ENCODE results near the gene KHK. TPM values are rescaled to one million over a fixed set of nuclear protein-coding genes. Genes with fewer than 3 reads are reported as not detected.
A peak's percentile ranks its signal among the peaks of the same experiment; 100 is the strongest.

KHK gene
- total RNA-seq, 2 experiments from 2014 or later, result 6.7 to 9.5 TPM

DNA sequence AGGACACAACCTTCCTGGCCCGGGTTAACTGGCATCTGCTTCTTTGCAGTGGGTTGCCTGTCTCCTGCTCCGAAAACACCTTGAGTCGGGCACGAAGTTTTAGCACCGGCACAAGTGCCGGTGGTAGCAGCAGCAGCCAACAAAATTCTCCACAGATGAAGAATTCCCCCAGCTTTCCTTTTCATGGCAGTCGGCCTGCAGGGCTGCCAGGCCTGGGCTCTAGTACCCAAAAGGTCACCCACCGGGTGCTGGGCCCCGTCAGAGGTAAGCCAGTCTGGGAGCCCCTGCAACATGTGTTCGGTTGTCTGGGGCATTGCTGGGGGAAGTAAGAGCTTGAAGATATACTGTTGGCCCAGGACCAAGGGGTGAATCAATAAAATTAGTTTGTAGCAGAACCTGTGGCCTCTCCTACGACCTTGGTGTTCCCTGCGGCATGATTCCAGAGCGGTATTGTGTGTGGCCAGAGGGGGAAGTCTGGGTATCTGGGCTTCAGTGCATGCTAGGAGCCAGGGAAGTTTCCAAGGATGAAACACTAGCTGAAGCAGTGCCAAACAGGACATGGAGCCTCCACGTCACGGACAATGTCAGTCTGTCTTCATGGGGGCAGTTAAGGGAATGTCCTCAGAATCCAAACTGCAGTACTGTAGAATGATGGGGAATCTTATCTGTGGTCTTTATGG, 27.3 kb upstream of the KHK start:
- TF ChIP-seq, protein P1, sequence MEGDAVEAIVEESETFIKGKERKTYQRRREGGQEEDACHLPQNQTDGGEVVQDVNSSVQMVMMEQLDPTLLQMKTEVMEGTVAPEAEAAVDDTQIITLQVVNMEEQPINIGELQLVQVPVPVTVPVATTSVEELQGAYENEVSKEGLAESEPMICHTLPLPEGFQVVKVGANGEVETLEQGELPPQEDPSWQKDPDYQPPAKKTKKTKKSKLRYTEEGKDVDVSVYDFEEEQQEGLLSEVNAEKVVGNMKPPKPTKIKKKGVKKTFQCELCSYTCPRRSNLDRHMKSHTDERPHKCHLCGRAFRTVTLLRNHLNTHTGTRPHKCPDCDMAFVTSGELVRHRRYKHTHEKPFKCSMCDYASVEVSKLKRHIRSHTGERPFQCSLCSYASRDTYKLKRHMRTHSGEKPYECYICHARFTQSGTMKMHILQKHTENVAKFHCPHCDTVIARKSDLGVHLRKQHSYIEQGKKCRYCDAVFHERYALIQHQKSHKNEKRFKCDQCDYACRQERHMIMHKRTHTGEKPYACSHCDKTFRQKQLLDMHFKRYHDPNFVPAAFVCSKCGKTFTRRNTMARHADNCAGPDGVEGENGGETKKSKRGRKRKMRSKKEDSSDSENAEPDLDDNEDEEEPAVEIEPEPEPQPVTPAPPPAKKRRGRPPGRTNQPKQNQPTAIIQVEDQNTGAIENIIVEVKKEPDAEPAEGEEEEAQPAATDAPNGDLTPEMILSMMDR (IDR thresholded peaks at IDR 0.05), result no peak
- ATAC-seq (no peak), DNase-seq (no peak)
- H3K27me3 Mint-ChIP-seq, result no peaks in the 10 kb centered on the region
- H3K4me3 Mint-ChIP-seq, result no peak overlapping the region
- H3K27ac Mint-ChIP-seq, result no peak overlapping the region
- peaks cover 14% of the 10 kb centered on the region for H3K36me3 Mint-ChIP-seq (ENCODE audit: low read depth)
- H3K9me3 Mint-ChIP-seq, result no peaks in the 10 kb centered on the region
- no peaks in the 10 kb centered on the region for H3K4me1 Mint-ChIP-seq (ENCODE audit: low read depth)
- intact Hi-C loops (cut with micrococcal nuclease), result no loop called here
- CTCF ChIA-PET, result interaction anchor here (0.9 to 1.1 kb wide), 3 partner anchors 12 to 97 kb away, joined by 3 to 4 read pairs (median 3); partner anchors contain the start of gene OST4
- POLR2A ChIA-PET, result interaction anchor here (0.8 to 5.0 kb wide), 5 partner anchors 9 to 34 kb away, joined by 3 to 27 read pairs (median 4); partner anchors contain the start of gene OST4

DNA sequence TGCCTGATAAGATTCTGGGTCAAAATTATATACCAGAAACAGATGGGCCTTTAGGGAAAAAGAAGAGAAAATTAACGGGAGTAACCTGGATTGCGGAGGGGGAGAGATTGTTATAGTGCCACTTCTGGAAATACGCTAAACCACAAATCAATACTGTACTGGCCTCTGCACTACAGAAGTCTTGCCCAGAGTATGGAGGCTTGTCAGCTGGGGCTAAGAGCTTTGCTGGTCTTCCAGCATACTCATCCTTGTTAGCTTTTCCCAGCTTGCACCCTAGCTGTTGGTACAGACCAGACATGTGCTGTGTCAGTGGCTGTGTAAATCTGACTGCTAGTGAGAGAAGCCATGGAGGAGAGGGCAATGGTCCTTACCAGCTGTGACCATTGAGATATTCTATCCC, 26.2 kb upstream of the KHK start:
- H3K27ac Mint-ChIP-seq, result no peak overlapping the region
- ATAC-seq (no peak), DNase-seq (no peak)
- H3K36me3 Mint-ChIP-seq (ENCODE audit: low read depth), result peaks cover 21% of the 10 kb centered on the region
- no peak overlapping the region for H3K4me3 Mint-ChIP-seq
- no peaks in the 10 kb centered on the region for H3K27me3 Mint-ChIP-seq
- H3K4me1 Mint-ChIP-seq (ENCODE audit: low read depth), result no peaks in the 10 kb centered on the region
- CTCF ChIA-PET, result no interaction called here
- TF ChIP-seq, protein P1 (IDR thresholded peaks at IDR 0.05), result no peak
- POLR2A ChIA-PET, result interaction anchor here (0.5 to 5.0 kb wide), 6 partner anchors 8 to 85 kb away, joined by 3 to 27 read pairs (median 4); partner anchors contain the start of gene OST4
- intact Hi-C loops (cut with micrococcal nuclease), result no loop called here
- no peaks in the 10 kb centered on the region for H3K9me3 Mint-ChIP-seq

DNA sequence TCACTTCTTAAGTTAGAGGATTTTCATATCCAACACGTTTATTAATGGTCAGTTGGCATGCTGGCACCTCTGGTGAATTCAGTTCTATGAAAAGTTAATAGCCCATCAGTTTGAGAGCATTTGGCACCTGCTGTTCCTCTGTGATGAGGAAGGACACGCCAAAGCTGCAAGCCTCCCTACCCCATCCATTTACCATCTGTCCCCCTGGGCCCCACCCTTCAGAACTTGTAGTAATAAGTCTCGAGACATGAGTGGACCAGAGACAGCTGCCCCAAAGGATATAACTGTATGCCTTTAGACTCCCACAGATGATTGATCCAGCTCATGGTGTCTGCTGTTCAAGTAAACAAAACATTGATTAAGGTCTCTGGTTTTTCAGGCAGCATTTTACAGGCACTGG, 21.4 kb upstream of the KHK start:
- H3K4me1 Mint-ChIP-seq (ENCODE audit: low read depth), result peaks cover 28% of the 10 kb centered on the region
- peaks cover 38% of the 10 kb centered on the region for H3K36me3 Mint-ChIP-seq (ENCODE audit: low read depth)
- H3K27me3 Mint-ChIP-seq, result no peaks in the 10 kb centered on the region
- no peaks in the 10 kb centered on the region for H3K9me3 Mint-ChIP-seq
- H3K4me3 Mint-ChIP-seq, result no peak overlapping the region
- CTCF ChIA-PET, result interaction anchor here (0.9 kb wide), 1 partner anchor 23 kb away, joined by 3 read pairs; no protein-coding TSS in a partner anchor
- TF ChIP-seq, protein P1 (IDR thresholded peaks at IDR 0.05), result no peak
- DNase-seq, result no peak
- H3K27ac Mint-ChIP-seq, result no peak overlapping the region
- intact Hi-C loops (cut with micrococcal nuclease), result no loop called here
- POLR2A ChIA-PET, result interaction anchor here (0.7 to 2.1 kb wide), 3 partner anchors 9 to 12 kb away, joined by 3 to 7 read pairs (median 3); no protein-coding TSS in a partner anchor
- ATAC-seq, result no peak

DNA sequence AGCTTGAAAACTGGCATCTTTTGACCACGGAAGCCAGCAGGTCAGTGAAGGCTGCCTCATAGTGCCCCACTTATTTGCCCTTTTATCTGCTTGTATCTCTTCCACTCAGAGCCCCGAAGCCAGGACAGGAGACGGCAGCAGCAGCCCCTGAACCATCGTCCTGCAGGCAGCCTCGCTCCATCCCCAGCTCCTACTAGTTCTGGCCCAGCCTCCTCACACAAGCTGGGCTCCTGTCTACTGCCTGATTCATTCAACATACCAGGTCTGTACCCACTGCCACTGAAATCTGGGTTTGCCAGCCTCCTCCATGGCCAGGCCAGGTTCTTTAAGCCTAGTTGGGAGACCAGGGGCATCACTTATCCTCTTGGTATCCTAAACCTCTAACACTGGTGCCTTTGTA, 19.2 kb upstream of the KHK start:
- Mint-ChIP-seq H3K27ac (no peak overlapping the region), H3K4me1 (ENCODE audit: low read depth) (peaks cover 39% of the 10 kb centered on the region), H3K4me3 (no peak overlapping the region), H3K36me3 (ENCODE audit: low read depth) (peaks cover 41% of the 10 kb centered on the region), H3K27me3 (no peaks in the 10 kb centered on the region), H3K9me3 (no peaks in the 10 kb centered on the region)
- POLR2A ChIA-PET, result interaction anchor here (0.6 to 3.1 kb wide), 7 partner anchors 8 to 110 kb away, joined by 3 to 12 read pairs (median 4); partner anchors contain the start of gene AGBL5
- TF ChIP-seq, protein P1 (IDR thresholded peaks at IDR 0.05), result no peak
- ATAC-seq (no peak), DNase-seq (no peak)
- intact Hi-C loops (cut with micrococcal nuclease), result no loop called here
- CTCF ChIA-PET, result interaction anchor here (0.9 to 1.7 kb wide), 3 partner anchors 13 to 212 kb away, joined by 3 to 9 read pairs (median 4); partner anchors contain the start of gene AGBL5

DNA sequence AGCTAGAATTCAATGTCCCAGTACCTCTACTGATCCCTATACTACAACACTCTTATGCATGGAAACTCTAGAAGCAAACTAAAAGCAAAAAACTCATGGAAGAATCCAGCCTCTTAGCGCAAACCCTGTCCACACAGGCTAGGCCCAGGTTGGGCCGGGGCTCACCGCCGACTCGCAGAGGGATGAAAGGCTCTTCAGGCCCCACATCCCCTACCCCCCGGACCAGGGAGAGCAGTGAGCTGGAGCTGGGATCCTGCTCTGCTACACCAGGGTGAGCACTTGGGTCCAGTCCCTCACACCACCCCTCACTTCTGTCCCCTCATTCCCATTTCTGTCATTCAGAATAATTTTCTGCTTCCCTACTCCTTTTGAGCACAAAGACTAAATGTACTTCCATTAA, 17.1 kb upstream of the KHK start:
- Mint-ChIP-seq H3K9me3 (no peaks in the 10 kb centered on the region), H3K27ac (peak overlapping the region; percentile 81), H3K4me3 (peak overlapping the region; percentile 98), H3K36me3 (ENCODE audit: low read depth) (peaks cover 35% of the 10 kb centered on the region), H3K4me1 (ENCODE audit: low read depth) (peaks cover 57% of the 10 kb centered on the region), H3K27me3 (no peaks in the 10 kb centered on the region)
- no peak for DNase-seq
- intact Hi-C loops (cut with micrococcal nuclease), result no loop called here
- ChIA-PET POLR2A (interaction anchor here (1.4 to 3.1 kb wide), 5 partner anchors 11 to 16 kb away, joined by 4 to 12 read pairs (median 8); no protein-coding TSS in a partner anchor), CTCF (interaction anchor here (1.2 to 4.9 kb wide), 2 partner anchors 15 to 18 kb away, joined by 3 to 32 read pairs; partner anchors contain the start of gene AGBL5)
- TF ChIP-seq, protein P1 (IDR thresholded peaks at IDR 0.05), result no peak
- no peak for ATAC-seq

Measured in activated CD8-positive, alpha-beta T cell treated with anti-CD3 and anti-CD28 coated beads for 36 hours (primary cell).